Breast epithelium (tissue), 4 donors: ENCODE measurements around the gene POLR3C. TPM values are rescaled to one million over a fixed set of nuclear protein-coding genes. Genes with fewer than 3 reads are reported as not detected.

Experiments used
- DNase-seq, 2 donors: peaks; one replicate each; pipeline ENCODE4 v3.0.0-alpha.2; 2019; ENCODE audit warnings: low spot score in 2 of 2
- H3K27ac ChIP-seq, 2 donors: fragments of 200-600 bp; sonication (generic) in 1 of 2; one replicate each; pipeline ENCODE4 v1.5.1; 2016 to 2019; ENCODE audit warnings: mild to moderate bottlenecking in 1 of 2
- H3K27me3 ChIP-seq, 2 donors: fragments of 200-600 bp; sonication (generic) in 1 of 2; one replicate each; pipeline versions ENCODE4 v1.5.1 to v1.6.0; 2017 to 2019; ENCODE audit warnings: control low read depth in 1 of 2, mild to moderate bottlenecking in 1 of 2
- H3K36me3 ChIP-seq: fragments of 200-600 bp; one replicate; pipeline ENCODE4 v1.5.1; 2019
- H3K4me1 ChIP-seq, 2 donors: fragments of 200-600 bp; sonication (generic); one replicate each; pipeline ENCODE4 v1.5.1; 2016 to 2019; ENCODE audit warnings: control low read depth in 1 of 2
- H3K4me3 ChIP-seq, 3 donors: fragments of 200-600 bp; sonication (generic); 1 replicate in 2 of 3; 2 replicates in 1 of 3; pipeline ENCODE4 v1.5.1; 2016 to 2019; ENCODE audit warnings: mild to moderate bottlenecking in 3 of 3, moderate library complexity in 2 of 3
- H3K9me3 ChIP-seq, 2 donors: fragments of 200-600 bp; sonication (generic) in 1 of 2; one replicate each; pipeline ENCODE4 v1.5.1; 2016 to 2019; ENCODE audit warnings: control low read depth in 1 of 2
- POLR2A ChIP-seq: fragments of 450-650 bp; IDR thresholded peaks from one replicate; pipeline ENCODE4 v1.6.1; 2016; ENCODE audit warnings: antibody characterized with exemption, mild to moderate bottlenecking, moderate library complexity
- POLR2AphosphoS5 ChIP-seq, 3 donors: sonication (generic); formaldehyde crosslinking; IDR thresholded peaks; one replicate each; pipeline ENCODE4 v1.6.1; 2017; ENCODE audit warnings: antibody characterized with exemption in 3 of 3
- intact Hi-C: fragments of 100-400 bp; cut with DNase I; formaldehyde crosslinking; loops from one replicate; pipeline ENCODE4 v1.15.1; 2023; ENCODE audit warnings: low total_unique reads
- total RNA-seq, 3 donors: library from RNA; depleted of rRNA; stranded (reverse); fragments of >200 nt; gene quantifications; one replicate each; pipeline ENCODE4 v1.1.0, GENCODE V29; 2016
- TF ChIP-seq, protein P1 (sequence below), 3 donors: fragments of 450-650 bp; IDR thresholded peaks; one replicate each; pipeline ENCODE4 v1.5.1; 2016 to 2017; ENCODE audit warnings: antibody characterized with exemption in 3 of 3, mild to moderate bottlenecking in 3 of 3, moderate library complexity in 3 of 3

POLR3C gene
- total RNA-seq, 3 donors from 2014 or later = 40.5 to 50.3 (median 40.6) TPM

DNA sequence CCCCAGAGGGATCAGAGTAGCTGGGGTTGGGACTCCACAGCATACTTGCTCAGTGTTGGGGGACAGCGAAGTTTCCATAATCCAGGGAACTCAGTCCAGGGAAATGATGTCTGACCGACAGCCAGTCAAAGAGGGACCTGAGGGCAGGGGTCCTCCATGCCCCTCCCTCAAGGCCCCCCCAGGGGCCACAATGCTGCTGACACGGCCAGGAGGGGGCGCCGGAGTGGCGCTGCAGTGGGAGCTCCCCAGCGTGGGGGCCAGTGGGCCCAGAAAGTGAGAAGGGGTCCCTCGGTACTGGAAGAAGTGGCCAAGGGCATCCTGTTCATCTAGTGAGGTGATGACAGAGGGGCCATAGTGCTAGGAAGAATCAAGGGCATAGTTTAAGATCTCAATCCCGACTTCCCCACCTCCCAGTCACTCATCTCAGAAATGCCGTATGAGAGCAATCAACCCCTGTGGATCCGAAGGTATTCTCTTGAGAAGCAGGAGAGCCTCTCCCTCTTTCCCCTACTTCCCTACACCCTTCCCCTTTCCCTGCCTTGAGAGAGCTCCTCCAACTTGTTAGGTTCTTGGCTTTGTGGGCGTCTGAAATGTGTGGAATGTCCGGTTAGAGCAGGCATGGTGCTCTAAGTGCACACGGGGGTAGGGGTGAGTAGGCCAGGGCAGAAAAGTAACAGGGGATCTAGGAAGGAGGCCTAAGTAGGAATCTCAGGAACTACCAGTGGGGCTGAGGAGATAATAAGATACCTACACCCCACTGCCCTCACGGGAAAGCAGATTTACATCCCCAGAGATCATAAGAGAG is 25.6 kb downstream of the POLR3C start:
- peaks cover 15% of the 10 kb centered on the region for H3K36me3 ChIP-seq
- intact Hi-C loops = loop anchor here (10.0 kb wide), 1 partner anchor 165 kb away; no protein-coding TSS in a partner anchor

DNA sequence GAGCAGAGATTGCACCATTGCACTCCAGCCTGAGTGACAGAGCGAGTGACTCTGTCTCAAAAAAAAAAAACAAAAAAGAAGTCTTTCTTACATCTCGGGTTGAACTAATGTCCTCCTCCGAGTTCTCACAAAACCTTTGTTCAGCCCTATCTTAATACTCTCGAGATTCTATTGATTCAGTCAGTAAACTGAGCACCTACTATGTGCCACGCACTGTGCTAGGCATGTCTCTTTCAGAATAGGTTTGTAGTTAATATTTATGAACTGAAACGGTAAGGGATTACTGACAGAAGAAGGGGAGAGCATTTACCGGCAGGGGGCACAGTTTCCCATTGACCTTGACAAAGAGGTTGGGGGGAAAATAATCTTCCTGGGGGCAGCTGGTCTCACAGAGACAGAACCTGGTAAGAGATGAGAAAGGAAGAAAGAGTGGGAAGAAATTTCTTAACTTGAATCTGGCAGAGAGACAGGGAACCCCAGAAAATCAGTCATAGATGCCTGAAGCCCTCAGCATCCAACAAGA is 31.5 kb downstream of the POLR3C start:
- no peaks in the 10 kb centered on the region for H3K9me3 ChIP-seq
- TF ChIP-seq POLR2AphosphoS5 (IDR thresholded peaks at IDR 0.05) (no peak), POLR2A (no peak)
- TF ChIP-seq, protein P1, sequence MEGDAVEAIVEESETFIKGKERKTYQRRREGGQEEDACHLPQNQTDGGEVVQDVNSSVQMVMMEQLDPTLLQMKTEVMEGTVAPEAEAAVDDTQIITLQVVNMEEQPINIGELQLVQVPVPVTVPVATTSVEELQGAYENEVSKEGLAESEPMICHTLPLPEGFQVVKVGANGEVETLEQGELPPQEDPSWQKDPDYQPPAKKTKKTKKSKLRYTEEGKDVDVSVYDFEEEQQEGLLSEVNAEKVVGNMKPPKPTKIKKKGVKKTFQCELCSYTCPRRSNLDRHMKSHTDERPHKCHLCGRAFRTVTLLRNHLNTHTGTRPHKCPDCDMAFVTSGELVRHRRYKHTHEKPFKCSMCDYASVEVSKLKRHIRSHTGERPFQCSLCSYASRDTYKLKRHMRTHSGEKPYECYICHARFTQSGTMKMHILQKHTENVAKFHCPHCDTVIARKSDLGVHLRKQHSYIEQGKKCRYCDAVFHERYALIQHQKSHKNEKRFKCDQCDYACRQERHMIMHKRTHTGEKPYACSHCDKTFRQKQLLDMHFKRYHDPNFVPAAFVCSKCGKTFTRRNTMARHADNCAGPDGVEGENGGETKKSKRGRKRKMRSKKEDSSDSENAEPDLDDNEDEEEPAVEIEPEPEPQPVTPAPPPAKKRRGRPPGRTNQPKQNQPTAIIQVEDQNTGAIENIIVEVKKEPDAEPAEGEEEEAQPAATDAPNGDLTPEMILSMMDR (IDR thresholded peaks at IDR 0.05) = no peak
- peaks cover 13% of the 10 kb centered on the region for H3K36me3 ChIP-seq
- no peak for DNase-seq
- H3K4me3 ChIP-seq = no peak overlapping the region
- H3K4me1 ChIP-seq = peaks cover 0 to 10% of the 10 kb centered on the region in 2 donors
- H3K27me3 ChIP-seq = no peaks in the 10 kb centered on the region
- H3K27ac ChIP-seq = no peak overlapping the region
- intact Hi-C loops = loop anchor here (10.0 kb wide), 1 partner anchor 159 kb away; no protein-coding TSS in a partner anchor

More for the DNA sequence above, 25.6 kb downstream of the POLR3C start:
- Histone ChIP-seq H3K4me1 (no peaks in the 10 kb centered on the region), H3K27ac (peak overlapping the region; percentile 81 to 84), H3K4me3 (no peak overlapping the region), H3K27me3 (no peaks in the 10 kb centered on the region), H3K9me3 (no peaks in the 10 kb centered on the region)
- DNase-seq = peak in 1 of 2 donors; percentile 40
- TF ChIP-seq, protein P1 (IDR thresholded peaks at IDR 0.05) = no peak
- TF ChIP-seq POLR2A (no peak), POLR2AphosphoS5 (IDR thresholded peaks at IDR 0.05) (no peak)

DNA sequence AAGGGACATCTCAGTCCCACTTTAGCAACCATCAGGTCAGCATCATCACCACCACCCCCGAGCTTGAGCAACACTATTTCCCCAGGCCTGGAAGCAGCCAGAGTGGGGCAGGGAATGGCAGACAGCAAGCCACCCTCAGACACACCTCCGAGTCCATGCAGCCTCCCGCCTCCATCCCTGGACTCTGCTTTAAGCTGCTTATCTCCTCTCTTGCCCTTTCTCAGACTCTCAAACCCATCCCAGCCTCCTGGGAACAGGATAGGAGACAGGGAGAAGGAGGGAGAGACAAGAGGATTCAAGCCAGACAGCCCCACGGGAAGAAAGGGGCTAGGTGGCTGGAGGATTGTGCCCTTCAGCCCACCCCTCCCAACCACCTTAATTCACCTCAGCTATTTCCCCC is 33.2 kb downstream of the POLR3C start:
- Histone ChIP-seq H3K4me3 (peak overlapping the region in 1 of 3 donors; percentile 78), H3K27ac (peak overlapping the region; percentile 8 to 34), H3K9me3 (no peaks in the 10 kb centered on the region), H3K27me3 (no peaks in the 10 kb centered on the region), H3K4me1 (peaks cover 0 to 10% of the 10 kb centered on the region in 2 donors), H3K36me3 (peaks cover 8% of the 10 kb centered on the region)
- TF ChIP-seq, protein P1 (IDR thresholded peaks at IDR 0.05) = no peak
- TF ChIP-seq POLR2A (no peak), POLR2AphosphoS5 (IDR thresholded peaks at IDR 0.05) (no peak)
- intact Hi-C loops = loop anchor here (10.0 kb wide), 1 partner anchor 158 kb away; no protein-coding TSS in a partner anchor
- no peak for DNase-seq

DNA sequence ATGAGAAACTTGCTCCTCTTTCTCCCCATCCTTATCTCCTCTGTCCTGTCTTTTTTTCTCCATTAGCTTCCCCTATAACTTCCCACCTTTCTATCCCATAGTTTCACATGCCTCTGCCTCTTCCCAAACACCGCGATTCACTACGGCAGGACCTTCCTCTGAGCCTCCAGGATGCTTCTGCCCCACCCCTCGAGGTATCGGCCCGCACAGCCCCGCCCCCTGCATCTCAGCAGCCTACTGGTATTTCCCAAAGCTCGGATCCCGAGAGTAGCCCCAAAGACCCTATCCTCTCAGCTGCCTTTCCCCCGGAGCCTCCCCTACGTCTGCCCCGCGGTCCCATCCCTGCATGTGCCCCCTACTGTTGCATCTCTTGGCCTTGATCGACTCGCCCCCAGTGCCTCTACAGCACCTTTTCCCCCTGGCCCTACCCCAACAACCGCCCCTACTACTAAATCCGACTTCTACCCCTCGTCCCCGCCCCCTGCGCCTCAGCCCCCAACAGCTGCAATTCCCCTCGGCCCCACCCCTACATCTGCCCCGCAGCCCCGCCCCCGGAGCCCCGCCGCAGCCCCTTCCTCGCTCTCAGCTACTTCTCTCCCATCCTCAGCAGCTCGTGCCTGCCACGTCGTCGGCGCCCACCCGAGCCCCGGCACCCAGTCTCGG is 34.4 kb downstream of the POLR3C start:
- peaks cover 8% of the 10 kb centered on the region for H3K36me3 ChIP-seq
- intact Hi-C loops = loop anchor here (10.0 kb wide), 1 partner anchor 156 kb away; no protein-coding TSS in a partner anchor
- no peaks in the 10 kb centered on the region for H3K27me3 ChIP-seq
- H3K9me3 ChIP-seq = no peaks in the 10 kb centered on the region
- peak overlapping the region; percentile 92 to 94 for H3K27ac ChIP-seq
- peak; percentile 61 to 65 for DNase-seq
- H3K4me1 ChIP-seq = peaks cover 0 to 10% of the 10 kb centered on the region in 2 donors
- peak overlapping the region; percentile 78 to 83 (median 83) for H3K4me3 ChIP-seq
- TF ChIP-seq POLR2A (no peak), POLR2AphosphoS5 (IDR thresholded peaks at IDR 0.05) (no peak)
- TF ChIP-seq, protein P1 (IDR thresholded peaks at IDR 0.05) = no peak
